ENCODE data around the gene A2M.

GRCh38 chr12:9084417-9084816, 31.3 kb downstream of the A2M start:
- TF ChIP-seq CTCF (conservative IDR thresholded peaks at IDR 0.05) (no peak), EZH2 (IDR thresholded peaks at IDR 0.05; ENCODE audit: low read depth) (no peak)

All from PC-9 (cell line).